Endothelial cell of umbilical vein (primary cell): ENCODE measurements around the gene DACT3.
A peak's percentile ranks its signal among the peaks of the same experiment; 100 is the strongest.

ENCODE experiments used
- CTCF ChIP-seq, 2 donors: IDR thresholded peaks; 1 replicate in 1 of 2; 2 replicates in 1 of 2; pipeline ENCODE4 v1.5.1; 2011; ENCODE audit warnings: low read length in 2 of 2, mild to moderate bottlenecking in 2 of 2, moderate library complexity in 2 of 2, control low read depth in 1 of 2, inconsistent platforms in 1 of 2, low read depth in 1 of 2; ENCODE audit not compliant: insufficient read depth in 1 of 2; ENCODE audit errors: extremely low read depth in 1 of 2
- EZH2 ChIP-seq: IDR thresholded peaks from 2 replicates; pipeline ENCODE4 v1.6.1; 2012; ENCODE audit warnings: borderline replicate concordance, low read depth, mild to moderate bottlenecking, moderate library complexity, low read length, inconsistent platforms; ENCODE audit not compliant: severe bottlenecking
- GATA2 ChIP-seq: IDR thresholded peaks from 2 replicates; pipeline ENCODE4 v1.7.0; 2011; ENCODE audit warnings: low read depth, mild to moderate bottlenecking, moderate library complexity, mixed read lengths, low read length; ENCODE audit not compliant: insufficient read length, insufficient read depth
- JUN ChIP-seq: IDR thresholded peaks from 2 replicates; pipeline ENCODE4 v1.6.1; 2011; ENCODE audit warnings: borderline replicate concordance, low read depth; ENCODE audit not compliant: insufficient read length, insufficient read depth
- MAX ChIP-seq: IDR thresholded peaks from 2 replicates; pipeline ENCODE4 v1.6.1; 2011; ENCODE audit not compliant: insufficient read depth, insufficient read length
- POLR2A ChIP-seq: IDR thresholded peaks from 2 replicates; pipeline ENCODE4 v1.6.1; 2012; ENCODE audit warnings: low read depth, mild to moderate bottlenecking, control low read depth, low read length
- POLR2AphosphoS5 ChIP-seq: IDR thresholded peaks from 2 replicates; pipeline ENCODE4 v1.6.1; 2012; ENCODE audit warnings: low read depth, mild to moderate bottlenecking, control low read depth, low read length, moderate library complexity; ENCODE audit not compliant: insufficient read depth

GRCh38 chr19:46639358-46640182 lies 21.4 kb downstream of the DACT3 start:
- TF ChIP-seq CTCF (IDR thresholded peaks at IDR 0.05; ENCODE audit: extremely low read depth in 1 of 2, insufficient read depth in 1 of 2, low read depth in 1 of 2, low read length in 2 of 2) (no peak), EZH2 (peak; percentile 72), POLR2A (no peak), MAX (no peak), POLR2AphosphoS5 (no peak), JUN (no peak), GATA2 (no peak)
